ENCODE data around the gene TANK. TPM values are rescaled to one million over a fixed set of nuclear protein-coding genes. Genes with fewer than 3 reads are reported as not detected.

TANK gene
- total and polyA plus RNA-seq, 2 of the 8 experiments (the other 6 are each of a cell fraction or from before 2014, with no cell fraction given) = 7.0 to 26.1 TPM

- peaks cover 0 to 8% (median 5%) of the 10 kb centered on the region in 4 experiments; a peak in 3 of 7 replicates for H3K4me1 ChIP-seq (replicated peaks in 1 of 4; ENCODE audit: control insufficient read depth in 3 of 4, insufficient read depth in 4 of 4, low read length in 3 of 4)
- FAIRE-seq = no peak
- no peak overlapping the region for H4K91ac ChIP-seq (replicated peaks; ENCODE audit: insufficient read length, low read length)
- ChIA-PET POLR2A (ENCODE audit: partially characterized antibody) (no interaction called here), CTCF (ENCODE audit: partially characterized antibody) (interaction anchor here (1.1 kb wide), 1 partner anchor 19 kb away, joined by 4 read pairs; no protein-coding TSS in a partner anchor)
- no peaks in the 10 kb centered on the region for H3K27me3 ChIP-seq (replicated peaks in 1 of 4; ENCODE audit: control insufficient read depth in 3 of 4, extremely low read depth in 1 of 4, insufficient read depth in 3 of 4, low read length in 3 of 4)
- no peak overlapping the region for H3K4me3 ChIP-seq (ENCODE audit: extremely low read depth in 1 of 4, insufficient read depth in 2 of 4, low read depth in 3 of 4, low read length in 4 of 4)
- no peaks in the 10 kb centered on the region for H3K79me2 ChIP-seq (ENCODE audit: control insufficient read depth in 1 of 2, insufficient read depth in 2 of 2, low read length in 2 of 2)
- H3K27ac ChIP-seq (ENCODE audit: low read depth, low read length) = no peak overlapping the region
- no peak overlapping the region for H3K14ac ChIP-seq (ENCODE audit: insufficient read length)
- H3K36me3 ChIP-seq (ENCODE audit: control insufficient read depth in 2 of 4, insufficient read depth in 4 of 4, low read length in 3 of 4) = no peaks in the 10 kb centered on the region
- no peak overlapping the region for H3K18ac ChIP-seq (ENCODE audit: extremely low read depth, low read length)
- no peak overlapping the region for H3K9ac ChIP-seq (replicated peaks in 1 of 4; ENCODE audit: extremely low read depth in 1 of 4, low read depth in 3 of 4, low read length in 3 of 4)
- H4K8ac ChIP-seq (ENCODE audit: extremely low read depth, insufficient read depth, low read length) = no peak overlapping the region
- H2BK120ac ChIP-seq (replicated peaks; ENCODE audit: low read depth, low read length) = no peak overlapping the region
- H4K20me1 ChIP-seq (replicated peaks in 1 of 2; ENCODE audit: control insufficient read depth in 1 of 2, insufficient read depth in 2 of 2, low read length in 2 of 2) = no peaks in the 10 kb centered on the region
- no peak overlapping the region for H2AFZ ChIP-seq (ENCODE audit: low read length)
- no peaks in the 10 kb centered on the region for H3K9me3 ChIP-seq (ENCODE audit: insufficient read depth in 2 of 2, low read depth in 1 of 2, low read length in 1 of 2)
- WGBS, 2 experiments (ENCODE audit: extremely low coverage in 1 of 2, insufficient coverage in 1 of 2, insufficient read length in 1 of 2, insufficient replicate concordance in 2 of 2, low coverage in 1 of 2, low lambda C conversion rate in 2 of 2, missing lambda C conversion rate in 1 of 2) = 93% methylated on average over 5 of the region's 5 CpGs; no CpG with 5 or more reads in 1 of the 2 experiments
- TF ChIP-seq GTF2F1 (IDR thresholded peaks at IDR 0.05; ENCODE audit: borderline replicate concordance, low read depth, low read length) = no peak
- TF ChIP-seq JUND (IDR thresholded peaks at IDR 0.05; ENCODE audit: low read length) = no peak
- TF ChIP-seq SIRT6 (IDR thresholded peaks at IDR 0.05; ENCODE audit: low read length) = no peak
- no peak overlapping the region for H3K4me2 ChIP-seq (ENCODE audit: insufficient read depth in 1 of 2, low read depth in 2 of 2, low read length in 2 of 2)
- no peak overlapping the region for H3K4ac ChIP-seq (replicated peaks; ENCODE audit: insufficient read length, low read depth, low read length)
- no peaks in the 10 kb centered on the region for H3K79me1 ChIP-seq (ENCODE audit: low read depth, low read length)
- H4K5ac ChIP-seq (ENCODE audit: insufficient read length, low read depth, low read length) = no peak overlapping the region
- H3K23me2 ChIP-seq (ENCODE audit: low read depth, low read length) = no peaks in the 10 kb centered on the region
- H2BK20ac ChIP-seq (ENCODE audit: low read length) = no peak overlapping the region
- no peak for DNase-seq (ENCODE audit: low read depth in 1 of 2, low spot score in 2 of 2)
- no peak overlapping the region for H3K56ac ChIP-seq (replicated peaks; ENCODE audit: insufficient read length, low read depth, low read length)
- no peak overlapping the region for H3K23ac ChIP-seq (ENCODE audit: insufficient read length)
- no peak overlapping the region for H2AK5ac ChIP-seq (ENCODE audit: low read depth, low read length)
- no peak overlapping the region for H2BK15ac ChIP-seq (ENCODE audit: low read length)
- no peak overlapping the region for H2BK5ac ChIP-seq (ENCODE audit: low read depth, low read length)
- H2BK12ac ChIP-seq (ENCODE audit: low read depth, low read length) = no peak overlapping the region
These were observed 46.3 kb upstream of the TANK start for GRCh38 chr2:161113693-161114575.

Measured in H1 (cell line).